Measurements from ENCODE around the gene CRYBA2.
A peak's percentile ranks its signal among the peaks of the same experiment; 100 is the strongest.

DNA sequence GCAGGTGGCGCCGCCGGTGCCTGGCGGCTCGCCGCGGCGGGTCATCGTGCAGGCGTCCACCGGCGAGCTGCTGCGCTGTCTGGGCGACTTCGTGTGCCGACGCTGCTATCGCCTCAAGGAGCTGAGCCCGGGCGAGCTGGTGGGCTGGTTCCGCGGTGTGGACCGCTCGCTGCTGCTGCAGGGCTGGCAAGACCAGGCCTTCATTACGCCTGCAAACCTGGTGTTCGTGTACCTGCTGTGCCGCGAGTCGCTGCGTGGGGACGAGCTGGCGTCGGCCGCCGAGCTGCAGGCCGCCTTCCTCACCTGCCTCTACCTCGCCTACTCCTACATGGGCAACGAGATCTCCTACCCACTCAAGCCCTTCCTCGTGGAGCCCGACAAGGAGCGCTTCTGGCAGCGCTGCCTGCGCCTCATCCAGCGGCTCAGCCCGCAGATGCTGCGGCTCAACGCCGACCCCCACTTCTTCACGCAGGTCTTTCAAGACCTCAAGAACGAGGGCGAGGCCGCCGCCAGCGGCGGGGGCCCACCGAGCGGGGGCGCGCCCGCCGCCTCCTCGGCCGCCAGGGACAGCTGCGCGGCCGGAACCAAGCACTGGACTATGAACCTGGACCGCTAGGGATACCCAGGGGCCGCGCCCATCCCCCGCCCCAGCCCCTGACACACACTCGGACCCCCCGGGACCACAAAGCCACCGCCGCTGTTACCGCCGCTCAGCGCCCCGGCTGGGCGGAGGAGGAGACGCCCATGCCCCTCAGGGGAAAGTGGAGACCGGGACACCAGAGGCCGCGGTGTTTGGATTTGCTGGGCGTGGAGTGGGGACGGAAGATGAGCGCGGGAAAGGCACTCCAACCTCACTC, 32.7 kb downstream of the CRYBA2 start:
- TF ChIP-seq, protein P1, sequence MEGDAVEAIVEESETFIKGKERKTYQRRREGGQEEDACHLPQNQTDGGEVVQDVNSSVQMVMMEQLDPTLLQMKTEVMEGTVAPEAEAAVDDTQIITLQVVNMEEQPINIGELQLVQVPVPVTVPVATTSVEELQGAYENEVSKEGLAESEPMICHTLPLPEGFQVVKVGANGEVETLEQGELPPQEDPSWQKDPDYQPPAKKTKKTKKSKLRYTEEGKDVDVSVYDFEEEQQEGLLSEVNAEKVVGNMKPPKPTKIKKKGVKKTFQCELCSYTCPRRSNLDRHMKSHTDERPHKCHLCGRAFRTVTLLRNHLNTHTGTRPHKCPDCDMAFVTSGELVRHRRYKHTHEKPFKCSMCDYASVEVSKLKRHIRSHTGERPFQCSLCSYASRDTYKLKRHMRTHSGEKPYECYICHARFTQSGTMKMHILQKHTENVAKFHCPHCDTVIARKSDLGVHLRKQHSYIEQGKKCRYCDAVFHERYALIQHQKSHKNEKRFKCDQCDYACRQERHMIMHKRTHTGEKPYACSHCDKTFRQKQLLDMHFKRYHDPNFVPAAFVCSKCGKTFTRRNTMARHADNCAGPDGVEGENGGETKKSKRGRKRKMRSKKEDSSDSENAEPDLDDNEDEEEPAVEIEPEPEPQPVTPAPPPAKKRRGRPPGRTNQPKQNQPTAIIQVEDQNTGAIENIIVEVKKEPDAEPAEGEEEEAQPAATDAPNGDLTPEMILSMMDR (IDR thresholded peaks at IDR 0.05; ENCODE audit: control extremely low read depth in 1 of 3, insufficient read depth in 1 of 3, low read depth in 1 of 3, low read length in 3 of 3): no peak
- TF ChIP-seq FOSL1 (IDR thresholded peaks at IDR 0.05; ENCODE audit: insufficient read depth, low read depth, low read length) (no peak), POLR2AphosphoS5 (IDR thresholded peaks at IDR 0.05; ENCODE audit: low read depth, low read length) (no peak), EP300 (IDR thresholded peaks at IDR 0.05; ENCODE audit: borderline replicate concordance in 1 of 2, low read depth in 2 of 2, low read length in 2 of 2) (no peak), BRCA1 (IDR thresholded peaks at IDR 0.05; ENCODE audit: low read depth, low read length) (no peak), EZH2 (IDR thresholded peaks at IDR 0.05; ENCODE audit: low read depth, low read length, severe bottlenecking) (peak; percentile 99), ZNF274 (IDR thresholded peaks at IDR 0.05; ENCODE audit: borderline replicate concordance, extremely low read depth, low read length) (no peak), GTF2F1 (IDR thresholded peaks at IDR 0.05; ENCODE audit: borderline replicate concordance, low read depth, low read length) (no peak), CREB1 (IDR thresholded peaks at IDR 0.05) (no peak), SIN3A (conservative IDR thresholded peaks at IDR 0.05 in 1 of 2, IDR thresholded peaks at IDR 0.05 in 1 of 2; ENCODE audit: low read depth in 1 of 2, low read length in 2 of 2) (no peak), POLR2A (IDR thresholded peaks at IDR 0.05; ENCODE audit: control extremely low read depth in 1 of 2, low read depth in 2 of 2, low read length in 2 of 2) (no peak), RFX5 (IDR thresholded peaks at IDR 0.05; ENCODE audit: borderline replicate concordance, low read depth, low read length) (no peak), TAF1 (IDR thresholded peaks at IDR 0.05; ENCODE audit: low read depth, low read length) (no peak)
- TF ChIP-seq, protein P2, sequence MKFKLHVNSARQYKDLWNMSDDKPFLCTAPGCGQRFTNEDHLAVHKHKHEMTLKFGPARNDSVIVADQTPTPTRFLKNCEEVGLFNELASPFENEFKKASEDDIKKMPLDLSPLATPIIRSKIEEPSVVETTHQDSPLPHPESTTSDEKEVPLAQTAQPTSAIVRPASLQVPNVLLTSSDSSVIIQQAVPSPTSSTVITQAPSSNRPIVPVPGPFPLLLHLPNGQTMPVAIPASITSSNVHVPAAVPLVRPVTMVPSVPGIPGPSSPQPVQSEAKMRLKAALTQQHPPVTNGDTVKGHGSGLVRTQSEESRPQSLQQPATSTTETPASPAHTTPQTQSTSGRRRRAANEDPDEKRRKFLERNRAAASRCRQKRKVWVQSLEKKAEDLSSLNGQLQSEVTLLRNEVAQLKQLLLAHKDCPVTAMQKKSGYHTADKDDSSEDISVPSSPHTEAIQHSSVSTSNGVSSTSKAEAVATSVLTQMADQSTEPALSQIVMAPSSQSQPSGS (IDR thresholded peaks at IDR 0.05; ENCODE audit: low read length): no peak
